ENCODE data around the gene EBLN2. TPM values are rescaled to one million over a fixed set of nuclear protein-coding genes. Genes with fewer than 3 reads are reported as not detected.

EBLN2 gene
- total and polyA plus RNA-seq, 9 of the 15 experiments (the other 6 are each of a cell fraction or from before 2014, with no cell fraction given), result 0.39 to 4.6 (median 2.2) TPM

- Histone ChIP-seq H3K4me1 (replicated peaks in 1 of 2; ENCODE audit: control insufficient read depth in 2 of 2, insufficient read depth in 2 of 2, low read length in 2 of 2) (no peaks in the 10 kb centered on the region; a peak in 1 of 5 replicates), H3K36me3 (ENCODE audit: control insufficient read depth, insufficient read depth, low read length) (no peaks in the 10 kb centered on the region), H4K20me1 (replicated peaks; ENCODE audit: control insufficient read depth, insufficient read depth, low read length) (no peaks in the 10 kb centered on the region), H3K4me2 (ENCODE audit: insufficient read depth, low read length) (peak overlapping the region; percentile 10; the same call in 1 of the 2 replicates), H2AFZ (ENCODE audit: low read depth, low read length) (peak overlapping the region; percentile 56; the same call in 1 of the 2 replicates), H3K79me2 (ENCODE audit: control insufficient read depth, insufficient read depth, low read length) (no peaks in the 10 kb centered on the region), H3K9me3 (replicated peaks; ENCODE audit: control insufficient read depth, insufficient read depth, low read depth, low read length) (no peaks in the 10 kb centered on the region), H3K4me3 (no peak overlapping the region), H3K27ac (ENCODE audit: extremely low read depth, low read depth, low read length) (no peak overlapping the region), H3K9me1 (ENCODE audit: control insufficient read depth, insufficient read depth, low read length) (no peaks in the 10 kb centered on the region), H3K9ac (ENCODE audit: insufficient read depth in 1 of 2, low read depth in 2 of 2, low read length in 2 of 2) (no peak overlapping the region), H3K27me3 (ENCODE audit: control insufficient read depth in 2 of 2, insufficient read depth in 2 of 2, low read length in 2 of 2) (peaks cover 0 to 27% of the 10 kb centered on the region in 2 experiments; a peak in 3 of 5 replicates)
- ChIA-PET CTCF (ENCODE audit: low intra/inter-chr PET ratio) (no interaction called here), POLR2A (no interaction called here)
- no TSS peak for BruUV-seq (replicated peaks)
- in situ Hi-C loops (cut with MboI), result no loop called here
- DNase-seq (ENCODE audit: extremely low read depth in 1 of 4, low spot score in 3 of 4) (peak in 1 of 4 experiments; percentile 16), ATAC-seq (no peak), FAIRE-seq (peak; percentile 100)
- TF ChIP-seq E2F6 (IDR thresholded peaks at IDR 0.05; ENCODE audit: borderline replicate concordance in 1 of 2, extremely low read depth in 1 of 2, insufficient read depth in 1 of 2, insufficient read length in 1 of 2, low read depth in 1 of 2, low read length in 1 of 2, poor library complexity in 1 of 2, severe bottlenecking in 1 of 2), result peak in 1 of 2 experiments; percentile 22
- TF ChIP-seq CEBPZ (IDR thresholded peaks at IDR 0.05; ENCODE audit: borderline replicate concordance, low read depth, low read length), result no peak
- no peak for TF ChIP-seq TAL1 (IDR thresholded peaks at IDR 0.05)
- intact Hi-C loops (cut with micrococcal nuclease), result no loop called here
- 23% methylated on average over 18 of the region's 20 CpGs for WGBS (ENCODE audit: insufficient coverage, low coverage, missing lambda C conversion rate)
Measured at GRCh38 chr3:73110530-73110929, 49.1 kb downstream of the EBLN2 start.

Small RNAs within 50 kb of the gene (small RNA-seq; reads per million reads assigned to genes)
- gene RNU2-64P (1.4 reads per million, percentile 71 among the genes with 10 or more reads in this experiment), gene RNU6-557P (not detected), gene RNU7-19P (not detected)

Other genes with a start within 250 kb of the EBLN2 start
- gene SHQ1, start 213.2 kb upstream of the EBLN2 start, total RNA-seq (2014; rRNA removed), result 12.8 and 13.9 TPM in 2 replicates
- 20.9 and 22.4 TPM in 2 replicates for gene SHQ1, start 213.2 kb upstream of the EBLN2 start, total RNA-seq (2014; rRNA removed; fragmentation: Illumina TruSeq; extraction: Trizol)
- gene SHQ1, start 213.2 kb upstream of the EBLN2 start, total RNA-seq (2015; rRNA removed; fragmentation: Illumina TruSeq; extraction: Trizol), result 17.2 and 17.6 TPM in 2 replicates
- gene SHQ1, start 213.2 kb upstream of the EBLN2 start, total RNA-seq (2021), result 21.1 and 25.0 TPM in 2 replicates
- 9.5 and 14.1 TPM in 2 replicates for gene SHQ1, start 213.2 kb upstream of the EBLN2 start, polyA plus RNA-seq (2011; rRNA removed)
- 14.3 and 15.7 TPM in 2 replicates for gene SHQ1, start 213.2 kb upstream of the EBLN2 start, polyA plus RNA-seq (2014; fragmentation: Illumina TruSeq; extraction: Trizol)
- gene SHQ1, start 213.2 kb upstream of the EBLN2 start, polyA plus RNA-seq (2014; fragmentation: Nextera tagmentation; extraction: Ambion mirVana), result 1 to 10 TPM; 9.2 to 9.8 TPM
- 10.8 and 13.2 TPM in 2 replicates for gene SHQ1, start 213.2 kb upstream of the EBLN2 start, polyA plus RNA-seq (2014; rRNA removed)
- gene GXYLT2, start 173.6 kb upstream of the EBLN2 start, total RNA-seq (2014; rRNA removed), result 3.1 and 4.8 TPM in 2 replicates
- 5.7 and 6.0 TPM in 2 replicates for gene GXYLT2, start 173.6 kb upstream of the EBLN2 start, total RNA-seq (2014; rRNA removed; fragmentation: Illumina TruSeq; extraction: Trizol)
- gene GXYLT2, start 173.6 kb upstream of the EBLN2 start, total RNA-seq (2015; rRNA removed; fragmentation: Illumina TruSeq; extraction: Trizol), result 4.1 and 4.9 TPM in 2 replicates
- gene GXYLT2, start 173.6 kb upstream of the EBLN2 start, total RNA-seq (2021), result 4.7 and 5.8 TPM in 2 replicates
- gene GXYLT2, start 173.6 kb upstream of the EBLN2 start, polyA plus RNA-seq (2011; rRNA removed), result 1.9 and 2.5 TPM in 2 replicates
- gene GXYLT2, start 173.6 kb upstream of the EBLN2 start, polyA plus RNA-seq (2014; fragmentation: Illumina TruSeq; extraction: Trizol), result 3.1 and 3.3 TPM in 2 replicates
- 1 to 10 TPM in 1 of 2 experiments, under 1 TPM in 1; 0.71 to 1.4 TPM for gene GXYLT2, start 173.6 kb upstream of the EBLN2 start, polyA plus RNA-seq (2014; fragmentation: Nextera tagmentation; extraction: Ambion mirVana)
- 2.6 and 4.0 TPM in 2 replicates for gene GXYLT2, start 173.6 kb upstream of the EBLN2 start, polyA plus RNA-seq (2014; rRNA removed)
- gene PPP4R2, start 64.8 kb upstream of the EBLN2 start, total RNA-seq (2014; rRNA removed), result 26.9 and 31.6 TPM in 2 replicates
- gene PPP4R2, start 64.8 kb upstream of the EBLN2 start, total RNA-seq (2014; rRNA removed; fragmentation: Illumina TruSeq; extraction: Trizol), result 46.7 and 57.5 TPM in 2 replicates
- 34.9 and 38.7 TPM in 2 replicates for gene PPP4R2, start 64.8 kb upstream of the EBLN2 start, total RNA-seq (2015; rRNA removed; fragmentation: Illumina TruSeq; extraction: Trizol)
- gene PPP4R2, start 64.8 kb upstream of the EBLN2 start, total RNA-seq (2021), result 43.1 and 49.6 TPM in 2 replicates
- gene PPP4R2, start 64.8 kb upstream of the EBLN2 start, polyA plus RNA-seq (2011; rRNA removed), result 17.0 and 32.1 TPM in 2 replicates
- 23.2 and 27.4 TPM in 2 replicates for gene PPP4R2, start 64.8 kb upstream of the EBLN2 start, polyA plus RNA-seq (2014; fragmentation: Illumina TruSeq; extraction: Trizol)
- gene PPP4R2, start 64.8 kb upstream of the EBLN2 start, polyA plus RNA-seq (2014; fragmentation: Nextera tagmentation; extraction: Ambion mirVana), result 10 to 100 TPM; 11.0 to 13.8 TPM
- gene PPP4R2, start 64.8 kb upstream of the EBLN2 start, polyA plus RNA-seq (2014; rRNA removed), result 19.4 and 20.0 TPM in 2 replicates

Measured in K562 (cell line).